NK-92 treated with Interleukin-12 subunit alpha and Interleukin-12 subunit beta, amount 100 ng/mL, for 24 hours (cell line): ENCODE data around the gene COL18A1.

Experiments used
- DNase-seq: peaks from one replicate; lab custom pipeline; 2025; lab: John Stamatoyannopoulos, UW

Gene COL18A1

GRCh38 chr21:45546636-45547544 lies 141.9 kb downstream of the COL18A1 start:
- DNase-seq, result no peak

GRCh38 chr21:45547545-45547900 lies 142.6 kb downstream of the COL18A1 start:
- no peak for DNase-seq

- DNase-seq, result no peak
Measured at GRCh38 chr21:45548711-45549491, 143.9 kb downstream of the COL18A1 start.

GRCh38 chr21:45549626-45550463 lies 144.9 kb downstream of the COL18A1 start:
- DNase-seq, result no peak

GRCh38 chr21:45550522-45551210 lies 145.7 kb downstream of the COL18A1 start:
- no peak for DNase-seq

GRCh38 chr21:45551316-45551715 lies 146.4 kb downstream of the COL18A1 start:
- no peak for DNase-seq

- DNase-seq, result no peak
Measured at GRCh38 chr21:45551783-45552695, 147.1 kb downstream of the COL18A1 start.

- no peak for DNase-seq
Measured at GRCh38 chr21:45552696-45553391, 147.9 kb downstream of the COL18A1 start.

GRCh38 chr21:45554477-45555175 lies 149.7 kb downstream of the COL18A1 start:
- DNase-seq, result peak; percentile 54

- DNase-seq, result no peak
Measured at GRCh38 chr21:45555251-45555556, 150.2 kb downstream of the COL18A1 start.

- DNase-seq, result no peak
Measured at GRCh38 chr21:45555557-45556301, 150.8 kb downstream of the COL18A1 start.

- no peak for DNase-seq
Measured at GRCh38 chr21:45556302-45556644, 151.3 kb downstream of the COL18A1 start.

GRCh38 chr21:45556645-45557615 lies 152.0 kb downstream of the COL18A1 start:
- no peak for DNase-seq

GRCh38 chr21:45557616-45558043 lies 152.7 kb downstream of the COL18A1 start:
- no peak for DNase-seq

- no peak for DNase-seq
Measured at GRCh38 chr21:45558044-45558721, 153.2 kb downstream of the COL18A1 start.

- no peak for DNase-seq
Measured at GRCh38 chr21:45559216-45560105, 154.5 kb downstream of the COL18A1 start.
